NCI-H774 (cell line): ENCODE data around the gene NBEAL2.
A peak's percentile ranks its signal among the peaks of the same experiment; 100 is the strongest.
"Not testable (repeated sequence)": the region's sequence is repeated elsewhere in the genome, so short reads cannot be mapped to it uniquely, and the experiment has no call there.

Experiments used
- DNase-seq: peaks from one replicate; lab custom pipeline; 2025; lab: John Stamatoyannopoulos, UW

NBEAL2 gene

GRCh38 chr3:47012342-47013230, 33.1 kb downstream of the NBEAL2 start:
- DNase-seq: no peak

GRCh38 chr3:47013231-47013630, 33.8 kb downstream of the NBEAL2 start:
- DNase-seq: no peak

DNA sequence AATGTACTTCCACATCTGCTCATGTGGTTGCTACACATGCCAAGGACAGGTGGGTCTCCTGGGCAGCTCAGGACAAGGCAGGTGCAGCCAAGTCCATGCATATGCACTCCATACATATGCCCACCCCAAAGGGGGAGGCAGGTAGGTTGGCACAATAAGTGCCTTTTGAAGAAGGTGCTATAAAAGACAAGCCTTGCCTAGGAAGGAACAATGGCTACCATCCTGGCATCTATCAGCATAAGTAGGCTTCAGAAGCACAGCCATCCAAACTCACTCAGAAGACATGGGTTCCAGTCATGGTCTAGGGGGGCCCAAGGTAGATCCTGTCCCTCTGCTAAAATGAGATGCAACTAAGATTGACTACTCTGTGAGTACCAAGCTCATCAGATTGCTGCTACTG, 34.6 kb downstream of the NBEAL2 start:
- DNase-seq: no peak

- DNase-seq: no peak
These were observed 35.7 kb downstream of the NBEAL2 start for GRCh38 chr3:47015151-47015550.

DNA sequence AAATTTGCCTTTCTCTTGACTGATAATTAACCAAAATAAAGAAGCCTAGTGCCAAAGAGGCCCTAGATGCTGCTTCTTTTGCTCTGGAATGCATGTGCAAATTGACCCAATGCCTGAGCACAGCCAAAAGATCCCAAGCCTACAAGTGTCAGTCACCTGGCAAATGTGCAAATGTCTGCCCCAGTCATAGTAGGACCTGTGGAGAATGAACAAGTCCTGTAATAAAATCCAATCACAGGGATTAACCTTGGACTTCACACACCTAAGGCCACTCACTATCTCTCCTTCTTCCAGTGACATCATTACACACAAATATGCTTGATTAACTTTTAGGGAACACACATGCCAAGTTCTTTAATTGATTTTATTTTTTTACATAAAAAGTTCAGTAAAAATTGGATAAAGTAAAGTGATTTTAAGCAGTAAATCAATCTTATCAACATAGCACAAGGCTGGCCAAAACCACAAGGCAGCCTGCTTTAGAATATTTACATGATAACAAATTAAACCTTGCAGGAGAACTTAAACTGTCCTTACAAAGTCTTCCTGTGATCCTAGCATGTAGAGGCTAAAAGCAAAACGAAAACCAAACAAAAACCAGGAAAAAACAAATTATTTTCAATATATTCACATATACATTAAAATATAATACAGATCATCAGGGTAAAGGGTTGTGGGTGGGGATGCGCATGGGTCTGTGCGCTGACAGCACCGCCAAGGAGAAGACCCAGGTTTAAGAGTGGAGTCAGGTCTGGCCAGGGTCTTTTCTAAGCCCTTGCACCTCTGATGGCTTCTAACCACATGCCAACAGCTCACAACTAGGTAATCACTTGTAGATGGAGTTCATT, 36.8 kb downstream of the NBEAL2 start:
- no peak for DNase-seq

DNA sequence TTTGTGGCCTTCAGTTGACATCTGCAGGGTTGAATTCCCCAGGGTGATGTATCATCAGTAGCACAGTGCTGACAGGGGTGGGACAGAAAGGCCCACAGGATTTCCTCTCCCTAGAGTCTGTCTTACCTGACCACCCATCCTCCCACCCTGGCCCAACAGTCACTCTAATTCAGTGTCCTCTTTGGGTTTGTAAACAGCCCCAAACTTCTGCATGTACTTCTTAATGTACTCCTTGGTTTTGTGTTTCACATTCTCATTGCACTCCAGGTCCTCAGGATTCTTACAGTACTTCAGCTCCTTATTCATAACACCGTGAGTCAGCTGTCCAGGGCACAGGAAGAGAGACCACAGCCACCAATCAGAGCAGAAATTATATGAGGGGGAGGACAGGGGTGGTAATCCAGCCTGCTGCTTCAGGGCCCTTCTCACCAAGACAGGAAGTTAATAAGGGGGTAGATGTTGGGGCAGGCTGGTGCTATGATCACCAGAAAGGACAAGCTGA, 37.5 kb downstream of the NBEAL2 start:
- DNase-seq: no peak

DNA sequence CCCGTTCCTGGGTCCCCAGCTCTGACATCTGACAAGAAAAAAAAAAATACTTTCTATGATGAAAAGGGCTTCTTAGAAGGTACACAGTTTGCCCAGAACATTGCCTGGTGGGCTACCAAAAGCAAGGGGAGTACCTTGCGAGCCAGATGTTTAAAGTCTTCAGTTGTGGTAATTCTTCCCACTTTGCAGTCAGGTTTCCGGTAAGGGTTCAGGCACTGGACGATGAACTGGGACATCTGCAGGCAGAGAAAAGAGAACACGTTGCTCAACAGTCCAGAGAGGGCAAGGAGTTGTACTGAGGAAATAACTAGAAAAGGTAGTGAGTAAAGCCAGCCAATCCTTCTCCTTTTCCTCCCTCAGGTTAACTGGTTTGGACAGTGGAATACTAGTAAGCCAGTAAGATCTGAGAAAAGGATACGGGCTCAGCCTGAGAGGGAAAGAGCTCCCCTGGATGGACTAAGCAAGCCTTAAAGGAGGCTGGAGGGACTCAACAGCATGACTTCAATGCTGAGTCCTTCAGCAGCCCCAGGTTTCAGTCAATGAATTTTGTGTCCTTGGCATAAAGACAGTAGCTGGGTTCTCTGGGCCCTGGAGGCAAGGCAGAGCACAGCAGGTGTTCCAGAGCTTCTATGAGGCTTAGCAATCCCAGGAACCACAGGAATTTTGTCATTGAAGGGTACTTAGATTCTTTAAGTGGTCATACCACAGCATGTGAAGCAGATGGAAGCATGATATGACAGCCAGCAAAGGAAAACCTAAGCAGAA, 38.2 kb downstream of the NBEAL2 start:
- no peak for DNase-seq

- no peak for DNase-seq
These were observed 38.8 kb downstream of the NBEAL2 start for GRCh38 chr3:47018269-47018611.

- DNase-seq: no peak
These were observed 39.7 kb downstream of the NBEAL2 start for GRCh38 chr3:47019201-47019600.

DNA sequence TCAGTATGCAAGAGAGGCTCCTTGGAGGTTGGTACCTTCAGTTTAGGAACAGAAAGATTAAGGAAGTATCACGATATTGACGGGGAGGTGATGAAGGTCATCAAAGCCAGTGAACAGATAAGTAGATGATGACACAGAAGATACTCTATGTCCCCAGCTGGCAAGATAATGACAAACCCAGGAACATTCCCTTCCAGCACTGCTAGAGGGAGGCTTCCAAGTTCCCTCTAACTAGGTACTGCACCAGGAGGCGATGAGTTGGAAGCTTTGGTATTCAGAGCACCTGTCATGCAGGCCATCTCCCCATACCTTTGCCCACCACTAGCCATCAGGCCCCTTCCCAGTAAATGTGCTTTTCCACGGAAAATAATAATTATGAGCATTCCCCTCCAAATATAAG, 40.8 kb downstream of the NBEAL2 start:
- DNase-seq: no peak

GRCh38 chr3:47022641-47023071, 43.2 kb downstream of the NBEAL2 start:
- DNase-seq: peak; percentile 12

DNA sequence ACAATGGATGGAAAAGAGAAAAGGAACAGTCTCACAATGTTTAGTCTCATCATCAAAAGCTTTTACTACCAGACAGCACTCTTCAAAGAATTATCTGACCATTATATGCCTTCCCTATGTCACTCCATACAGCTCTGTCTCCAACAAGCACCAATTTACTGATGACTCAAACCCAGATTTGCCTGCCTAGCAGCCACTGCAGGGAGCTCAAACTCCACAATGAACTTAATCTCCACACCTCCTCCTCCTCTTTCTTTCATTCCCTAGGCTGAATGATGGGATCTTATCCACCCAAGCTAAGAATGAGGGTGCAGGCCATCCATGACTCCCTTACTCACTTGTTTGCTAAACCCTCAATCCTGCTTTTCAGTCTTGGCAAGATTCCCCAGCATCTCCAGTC, 45.5 kb downstream of the NBEAL2 start:
- DNase-seq: no peak

- DNase-seq: not testable (repeated sequence)
These were observed 47.0 kb downstream of the NBEAL2 start for GRCh38 chr3:47026432-47026831.

DNA sequence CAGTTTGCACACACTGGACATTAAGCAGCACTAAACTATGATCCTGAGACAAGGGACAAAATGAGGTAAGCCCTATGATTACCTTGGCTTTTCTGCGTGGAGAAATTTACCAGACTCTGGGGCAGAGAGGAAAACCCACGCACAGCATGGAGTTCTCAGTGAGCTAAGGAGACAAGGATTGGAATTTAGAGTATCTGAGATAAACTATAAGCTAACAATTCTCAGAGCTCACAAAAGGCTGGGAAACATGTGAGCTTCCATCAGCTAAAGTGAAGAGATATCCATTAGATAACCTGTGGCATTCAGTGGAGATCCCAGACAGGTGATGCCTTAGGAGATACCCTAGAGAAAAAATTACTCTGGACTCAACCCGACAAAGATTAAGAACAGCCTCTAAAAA, 48.7 kb downstream of the NBEAL2 start:
- no peak for DNase-seq

GRCh38 chr3:47028667-47029066, 49.2 kb downstream of the NBEAL2 start:
- DNase-seq: no peak

- DNase-seq: not testable (repeated sequence)
These were observed 51.6 kb downstream of the NBEAL2 start for GRCh38 chr3:47031041-47031440.

- DNase-seq: no peak
These were observed 55.5 kb downstream of the NBEAL2 start for GRCh38 chr3:47034868-47035489.

DNA sequence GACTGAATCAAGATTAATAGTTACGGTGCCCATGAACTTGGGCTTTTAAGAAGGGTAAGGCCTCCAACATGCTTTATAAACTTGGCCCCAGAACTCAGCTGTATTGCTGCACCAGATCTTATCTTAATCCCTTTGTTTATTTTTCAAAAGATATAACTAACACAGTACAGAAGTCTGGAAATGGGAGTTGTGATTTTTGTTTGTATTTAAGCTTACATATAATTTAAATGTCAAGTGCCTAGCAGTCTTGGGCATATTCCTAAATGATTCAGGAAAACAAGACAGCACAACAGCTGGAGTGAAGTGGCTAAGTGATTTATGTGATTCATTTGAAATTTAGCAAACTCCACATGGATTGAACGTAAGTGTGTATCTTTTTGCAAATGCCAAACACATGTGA, 56.2 kb downstream of the NBEAL2 start:
- no peak for DNase-seq

GRCh38 chr3:47036145-47036544, 56.7 kb downstream of the NBEAL2 start:
- no peak for DNase-seq

DNA sequence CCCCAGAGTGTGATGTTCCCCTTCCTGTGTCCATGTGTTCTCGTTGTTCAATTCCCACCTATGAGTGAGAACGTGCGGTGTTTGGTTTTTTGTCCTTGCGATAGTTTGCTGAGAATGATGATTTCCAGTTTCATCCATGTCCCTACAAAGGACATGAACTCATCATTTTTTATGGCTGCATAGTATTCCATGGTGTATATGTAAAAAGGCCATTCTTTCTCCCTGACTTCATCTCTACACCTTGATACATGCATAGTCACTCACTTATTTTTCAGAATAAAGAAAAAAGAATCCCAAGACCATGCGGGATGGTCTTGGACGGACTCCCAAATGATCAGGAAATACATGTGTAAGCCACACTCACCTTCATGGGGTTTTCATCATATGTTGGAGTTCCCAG, 57.8 kb downstream of the NBEAL2 start:
- DNase-seq: not testable (repeated sequence)

- no peak for DNase-seq
These were observed 61.6 kb downstream of the NBEAL2 start for GRCh38 chr3:47041114-47041513.
